MM.1S (cell line): ENCODE data around the gene YTHDF1.

Experiments used
- EZH2 ChIP-seq: fragments of 300-600 bp; sonication (generic); optimal IDR thresholded peaks from 2 replicates; pipeline ENCODE3; 2017; ENCODE audit warnings: low read depth, mild to moderate bottlenecking, antibody characterized with exemption, low read length, mixed read lengths
- TF ChIP-seq, protein P1 (sequence below): fragments of 300-600 bp; sonication (generic); IDR thresholded peaks from 2 replicates; pipeline ENCODE4 v1.5.1; 2016; ENCODE audit warnings: antibody characterized with exemption, low read length, mixed read lengths

DNA sequence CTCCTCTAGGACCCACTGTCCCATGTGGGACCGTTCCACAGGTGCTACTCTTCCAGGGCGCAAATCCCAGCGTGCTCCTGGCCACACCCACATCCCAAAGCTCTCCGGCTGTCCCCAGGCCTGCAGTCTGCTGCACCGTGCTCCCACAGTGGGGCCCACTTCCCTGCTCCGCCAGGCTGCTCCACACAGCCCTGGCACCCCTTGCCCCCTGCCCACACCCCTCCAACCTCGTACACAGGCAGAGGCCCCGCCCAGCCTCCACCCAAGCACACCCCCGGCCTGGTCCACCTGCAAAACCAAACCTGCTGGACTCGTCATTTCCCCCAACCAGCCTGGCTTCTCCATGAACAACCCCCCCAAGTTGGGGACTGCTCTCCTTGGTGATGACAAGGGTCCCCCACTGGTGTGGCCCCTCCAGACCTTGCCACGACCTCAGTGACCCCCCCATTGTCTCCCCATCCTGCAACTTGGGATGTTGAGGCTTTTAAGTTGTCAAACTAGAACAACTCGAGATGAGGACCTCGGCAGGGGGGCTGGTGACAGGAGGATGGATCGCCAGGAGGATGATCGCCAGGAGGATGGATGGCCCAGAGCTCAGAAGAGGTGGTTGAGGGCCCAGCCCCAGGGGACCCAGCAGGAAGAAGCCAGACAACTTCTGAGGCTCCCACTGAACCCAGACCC, 27.1 kb downstream of the YTHDF1 start:
- TF ChIP-seq, protein P1, sequence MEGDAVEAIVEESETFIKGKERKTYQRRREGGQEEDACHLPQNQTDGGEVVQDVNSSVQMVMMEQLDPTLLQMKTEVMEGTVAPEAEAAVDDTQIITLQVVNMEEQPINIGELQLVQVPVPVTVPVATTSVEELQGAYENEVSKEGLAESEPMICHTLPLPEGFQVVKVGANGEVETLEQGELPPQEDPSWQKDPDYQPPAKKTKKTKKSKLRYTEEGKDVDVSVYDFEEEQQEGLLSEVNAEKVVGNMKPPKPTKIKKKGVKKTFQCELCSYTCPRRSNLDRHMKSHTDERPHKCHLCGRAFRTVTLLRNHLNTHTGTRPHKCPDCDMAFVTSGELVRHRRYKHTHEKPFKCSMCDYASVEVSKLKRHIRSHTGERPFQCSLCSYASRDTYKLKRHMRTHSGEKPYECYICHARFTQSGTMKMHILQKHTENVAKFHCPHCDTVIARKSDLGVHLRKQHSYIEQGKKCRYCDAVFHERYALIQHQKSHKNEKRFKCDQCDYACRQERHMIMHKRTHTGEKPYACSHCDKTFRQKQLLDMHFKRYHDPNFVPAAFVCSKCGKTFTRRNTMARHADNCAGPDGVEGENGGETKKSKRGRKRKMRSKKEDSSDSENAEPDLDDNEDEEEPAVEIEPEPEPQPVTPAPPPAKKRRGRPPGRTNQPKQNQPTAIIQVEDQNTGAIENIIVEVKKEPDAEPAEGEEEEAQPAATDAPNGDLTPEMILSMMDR, result no peak
- TF ChIP-seq EZH2, result no peak
